HG03066 (cell line): Measurements from ENCODE around the gene MINDY3.
A peak's percentile ranks its signal among the peaks of the same experiment; 100 is the strongest.
"Not testable (repeated sequence)": the region's sequence is repeated elsewhere in the genome, so short reads cannot be mapped to it uniquely, and the experiment has no call there.

Experiments used
- ATAC-seq: cut with Tn5 transposase; IDR thresholded peaks from one replicate; pipeline ENCODE4 v1.9.1; 2021; ENCODE audit warnings: low read depth; ENCODE audit not compliant: unreplicated experiment

MINDY3 gene

DNA sequence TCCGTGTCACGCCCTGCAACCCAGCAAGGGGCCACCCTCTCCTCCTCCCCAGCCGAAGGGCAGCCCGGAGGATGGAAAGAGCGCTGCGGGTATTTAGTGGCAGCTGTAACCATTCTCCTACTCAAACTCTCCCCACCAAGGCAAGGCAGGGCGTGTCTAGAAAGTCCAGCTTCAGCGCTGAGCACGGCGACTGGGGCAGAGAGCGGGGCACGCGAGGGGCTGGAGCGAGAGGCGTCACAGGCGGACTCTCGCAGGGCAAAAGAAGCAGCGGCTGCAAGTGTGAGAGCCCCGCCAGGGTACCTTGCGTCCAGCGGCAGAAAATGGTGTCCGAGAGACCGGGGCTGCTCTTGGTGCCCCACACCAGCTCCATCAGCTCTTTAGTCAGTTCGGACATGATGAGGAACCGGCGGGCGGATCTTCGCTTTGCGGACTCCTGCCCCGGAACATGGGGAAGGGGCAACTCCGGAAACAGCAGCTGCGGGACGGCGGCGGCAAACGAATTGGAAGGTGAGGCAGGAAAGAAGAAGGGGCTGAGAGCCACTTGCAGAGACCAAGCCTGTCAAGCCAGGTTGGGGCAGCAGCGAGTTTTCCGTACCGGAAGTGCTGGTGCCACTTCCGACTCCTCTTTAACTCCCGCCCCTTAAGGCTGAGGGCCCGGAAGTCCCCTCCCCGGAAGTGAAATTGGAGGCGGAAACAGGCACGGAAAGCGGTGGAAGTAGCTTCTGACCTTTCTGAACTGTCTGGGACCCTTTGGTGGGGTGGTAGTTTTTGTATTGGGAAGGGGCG is at the start of gene MINDY3:
TSS of gene MINDY3 (minus strand) at position 602 of the 786 bp plus-strand sequence. CDS start at position 394, 208 bp downstream.
- peak; percentile 96 for ATAC-seq

DNA sequence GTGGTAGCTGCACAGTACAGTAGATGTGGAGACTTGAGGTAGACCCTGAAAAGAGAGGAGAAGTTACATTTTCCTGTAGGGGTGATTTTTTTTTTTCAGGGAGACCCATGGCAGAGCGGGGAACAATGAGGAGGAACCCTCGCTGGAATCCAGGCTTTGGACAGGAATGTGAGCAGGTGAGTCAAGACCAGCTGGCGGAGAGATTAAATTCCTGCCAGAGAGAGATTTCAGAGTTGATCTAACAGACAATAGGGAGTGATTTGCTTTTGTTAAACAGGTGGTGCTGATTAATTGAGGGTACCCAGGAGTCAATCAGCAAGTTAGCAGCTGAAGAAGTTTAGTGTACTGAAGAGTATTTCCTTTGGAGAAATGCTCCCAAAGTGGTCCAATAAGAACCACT is 41.6 kb upstream of the MINDY3 start:
- ATAC-seq: no peak

DNA sequence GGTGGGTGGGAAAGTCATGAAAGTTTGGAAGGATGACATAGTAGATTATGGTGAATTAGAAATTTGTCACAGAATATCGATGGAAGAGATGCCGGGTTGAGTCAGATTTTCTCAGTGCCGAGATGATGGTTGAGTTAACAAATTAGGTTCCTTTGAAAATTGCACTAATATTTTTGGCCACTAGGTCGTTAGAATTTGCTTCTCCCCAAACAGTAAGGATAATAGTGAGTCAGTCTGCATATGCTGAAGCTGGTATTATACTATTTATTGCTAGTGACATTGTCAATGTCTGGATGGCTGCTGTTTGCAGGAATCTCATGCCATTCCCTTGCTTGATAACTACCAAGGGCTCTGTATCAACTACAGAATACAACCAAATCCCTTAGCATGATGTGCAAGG is 37.7 kb upstream of the MINDY3 start:
- ATAC-seq: no peak

DNA sequence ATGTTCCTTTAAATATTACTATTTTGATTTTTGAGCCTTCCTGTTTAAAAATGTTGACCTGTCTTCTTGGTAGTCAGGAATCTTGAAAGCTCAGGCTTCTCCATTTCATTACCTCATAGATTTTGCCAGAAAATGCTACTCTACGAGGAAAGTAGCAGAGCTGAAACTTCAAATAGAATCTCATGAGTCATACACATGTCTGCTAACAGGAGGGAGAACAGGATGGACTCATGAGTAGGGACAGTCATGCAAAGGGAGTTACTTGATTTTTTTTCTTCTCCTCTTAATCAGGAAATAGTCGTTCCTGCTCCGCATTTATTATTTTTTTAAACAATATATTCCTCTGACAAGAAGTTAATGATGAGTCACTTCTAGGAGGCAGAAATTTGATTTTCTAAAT is 37.0 kb upstream of the MINDY3 start:
- no peak for ATAC-seq

DNA sequence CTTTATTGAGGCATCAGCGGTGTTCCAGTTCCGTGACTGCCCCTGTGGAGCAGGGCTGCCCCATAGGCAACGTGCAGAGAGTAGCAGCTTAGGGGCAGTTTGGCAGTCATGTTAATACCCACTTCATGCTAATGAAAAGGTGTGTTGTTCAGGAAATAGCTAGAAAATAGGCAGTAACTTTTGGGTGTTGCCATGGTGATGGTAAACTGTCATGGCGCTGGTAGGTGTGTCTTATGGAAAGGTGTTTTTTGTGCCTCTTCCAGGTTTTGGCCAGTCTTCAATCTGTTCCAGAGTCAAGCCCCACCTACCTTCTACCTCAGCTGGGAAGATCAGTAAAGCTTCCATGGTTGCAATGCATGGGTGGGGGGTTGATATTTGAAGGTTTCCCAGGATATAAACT is 36.3 kb upstream of the MINDY3 start:
- no peak for ATAC-seq

DNA sequence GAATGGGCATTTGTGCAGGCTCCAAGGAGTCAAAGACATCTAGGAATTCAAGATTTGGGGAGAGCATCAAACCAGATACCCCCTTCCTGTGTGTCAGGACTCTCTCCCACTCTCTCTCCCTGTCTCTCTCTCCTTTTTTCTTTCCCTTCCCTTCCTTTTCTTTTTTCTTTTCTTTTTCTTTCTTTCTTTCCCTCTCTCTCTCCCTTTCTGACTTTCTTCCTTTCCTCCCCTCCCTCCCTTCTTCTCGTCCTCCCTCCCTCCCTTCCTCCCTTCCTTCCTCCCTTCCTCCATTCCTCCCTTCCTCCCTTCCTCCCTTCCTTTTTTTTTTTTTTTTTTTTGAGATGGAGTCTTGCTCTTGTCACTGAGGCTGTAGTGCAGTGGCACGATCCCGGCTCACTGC is 24.1 kb upstream of the MINDY3 start:
- ATAC-seq: no peak

DNA sequence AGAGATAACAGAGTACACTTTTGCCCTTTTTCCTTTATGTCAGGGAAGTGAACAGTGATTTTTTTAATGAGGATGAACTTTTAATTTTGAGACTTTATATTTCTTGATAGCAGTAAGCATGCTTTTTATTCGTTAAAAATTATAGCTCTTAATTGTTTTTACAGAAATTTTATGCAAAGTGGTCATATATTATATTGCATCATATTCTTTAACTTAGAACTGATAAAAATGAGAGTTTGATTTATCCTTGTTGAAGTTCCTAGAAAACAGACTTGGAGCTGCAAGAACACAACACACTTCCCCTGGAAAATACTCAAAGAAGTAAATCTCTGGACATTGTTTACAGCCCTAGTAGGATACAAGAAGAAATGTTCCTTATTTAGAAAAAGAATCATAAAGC is 21.2 kb upstream of the MINDY3 start:
- ATAC-seq: no peak

DNA sequence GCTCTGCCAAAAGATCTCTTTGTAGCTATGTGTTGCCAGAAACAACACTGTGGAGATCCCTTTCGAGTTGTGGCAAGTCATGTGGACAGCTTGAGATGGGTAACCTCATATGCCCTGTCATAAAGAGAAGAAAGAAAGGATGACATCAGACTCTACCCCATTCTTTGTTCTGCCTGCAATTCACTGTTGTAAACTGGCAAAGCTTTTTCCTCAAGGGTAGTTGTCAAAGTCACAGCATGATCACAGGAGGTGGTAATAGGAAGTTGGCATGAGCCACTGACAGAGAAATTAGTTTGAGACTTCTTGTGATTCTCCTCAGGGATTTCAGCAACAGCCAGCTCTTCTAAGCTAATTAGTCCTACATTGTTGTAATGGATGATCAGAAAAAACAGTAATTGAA is 19.4 kb upstream of the MINDY3 start:
- ATAC-seq: no peak

DNA sequence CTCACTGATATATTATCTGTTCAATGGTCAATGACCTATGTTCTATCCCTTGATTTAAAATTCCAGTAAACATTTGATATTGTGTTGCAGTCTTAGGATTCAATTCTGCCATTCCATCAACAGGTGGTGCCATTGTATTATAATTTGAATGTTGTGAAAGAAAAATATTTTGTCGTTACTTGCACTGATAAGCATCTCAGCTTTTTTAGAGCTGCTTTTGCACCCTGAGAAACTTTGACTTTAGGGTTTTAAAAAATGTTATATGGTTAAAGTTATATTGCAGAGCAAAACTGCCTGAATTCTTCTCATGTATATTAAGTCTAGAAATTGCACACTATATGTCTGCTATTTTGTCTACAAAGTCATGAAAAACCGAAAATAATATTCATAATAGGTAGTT is 18.8 kb upstream of the MINDY3 start:
- ATAC-seq: no peak

DNA sequence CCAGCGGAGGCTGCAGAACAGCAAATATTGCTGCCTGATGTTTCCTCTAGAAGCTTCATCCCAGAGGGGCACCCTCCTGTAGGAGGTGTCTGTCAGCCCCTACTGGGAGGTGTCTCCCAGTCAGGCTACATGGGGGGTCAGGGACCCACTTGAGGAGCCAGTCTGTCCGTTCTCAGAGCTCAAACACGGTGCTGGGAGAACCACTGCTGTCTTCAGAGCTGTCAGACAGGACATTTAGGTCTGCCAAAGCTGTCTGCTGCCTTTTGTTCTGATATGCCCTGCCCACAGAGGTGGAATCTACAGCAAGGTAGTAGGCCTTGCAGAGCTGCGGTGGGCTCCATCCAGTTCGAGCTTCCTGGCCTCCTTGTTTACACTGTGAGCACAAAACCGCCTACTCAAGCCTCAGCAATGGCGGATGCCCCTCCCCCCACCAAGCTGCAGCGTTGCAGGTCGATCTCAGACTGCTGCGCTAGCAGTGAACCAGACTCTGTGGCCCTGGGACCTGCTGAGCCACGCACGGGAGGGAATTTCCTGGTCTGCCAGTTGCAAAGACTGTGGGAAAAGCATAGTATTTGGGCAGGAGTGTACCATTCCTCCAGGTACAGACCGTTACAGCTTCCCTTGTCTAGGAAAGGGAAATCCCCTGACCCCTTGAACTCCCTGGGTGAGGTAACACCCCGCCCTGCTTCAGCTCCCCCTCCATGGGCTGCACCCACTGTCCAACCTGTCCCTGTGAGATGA is 17.7 kb upstream of the MINDY3 start:
- ATAC-seq: no peak

DNA sequence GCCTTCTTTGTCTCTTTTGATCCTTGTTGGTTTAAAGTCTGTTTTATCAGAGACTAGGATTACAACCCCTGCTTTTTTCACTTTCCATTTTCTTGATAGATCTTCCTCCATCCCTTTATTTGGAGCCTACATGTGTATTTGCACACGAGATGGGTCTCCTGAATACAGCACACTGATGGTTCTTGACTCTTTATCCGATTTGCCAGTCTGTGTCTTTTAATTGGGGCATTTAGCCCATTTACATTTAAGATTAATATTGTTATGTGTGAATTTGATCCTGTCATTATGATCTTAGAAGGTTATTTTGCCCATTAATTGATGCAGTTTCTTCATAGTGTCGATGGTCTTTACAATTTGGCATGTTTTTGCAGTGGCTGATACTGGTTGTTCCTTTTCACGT is 16.0 kb upstream of the MINDY3 start:
- not testable (repeated sequence) for ATAC-seq

DNA sequence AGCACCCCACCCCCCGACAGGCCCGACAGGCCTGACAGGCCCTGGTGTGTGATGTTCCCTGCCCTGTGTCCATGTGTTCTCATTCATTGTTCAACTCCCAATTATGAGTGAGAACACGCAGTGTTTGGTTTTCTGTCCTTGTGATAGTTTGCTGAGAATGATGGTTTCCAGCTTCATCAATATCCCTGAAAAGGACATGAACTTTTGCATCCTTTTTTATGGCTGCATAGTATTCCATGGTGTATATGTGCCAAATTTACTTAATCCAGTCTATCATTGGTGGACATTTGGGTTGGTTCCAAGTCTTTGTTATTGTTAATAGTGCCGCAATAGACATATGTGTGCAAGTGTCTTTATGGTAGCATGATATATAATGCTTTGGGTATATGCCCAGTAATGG is 12.3 kb upstream of the MINDY3 start:
- not testable (repeated sequence) for ATAC-seq

DNA sequence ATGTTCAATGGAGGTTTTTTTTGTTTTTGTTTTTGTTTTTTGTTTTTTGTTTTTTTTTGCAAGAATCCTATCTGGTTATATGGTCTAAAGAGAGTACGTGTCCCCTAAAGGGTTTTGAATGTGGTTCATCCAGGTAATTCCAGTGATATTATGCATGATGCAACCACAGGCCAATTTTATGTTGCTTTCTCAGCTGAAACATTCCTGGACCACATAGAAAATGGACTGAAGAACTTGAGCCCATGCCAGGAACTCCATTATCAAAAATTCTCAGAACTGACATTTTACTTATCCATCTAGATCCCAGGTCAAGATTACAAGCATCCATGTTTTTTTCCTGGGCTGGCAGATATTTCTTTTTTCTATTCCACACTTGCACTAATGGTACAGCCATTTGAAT is 11.5 kb upstream of the MINDY3 start:
- no peak for ATAC-seq

DNA sequence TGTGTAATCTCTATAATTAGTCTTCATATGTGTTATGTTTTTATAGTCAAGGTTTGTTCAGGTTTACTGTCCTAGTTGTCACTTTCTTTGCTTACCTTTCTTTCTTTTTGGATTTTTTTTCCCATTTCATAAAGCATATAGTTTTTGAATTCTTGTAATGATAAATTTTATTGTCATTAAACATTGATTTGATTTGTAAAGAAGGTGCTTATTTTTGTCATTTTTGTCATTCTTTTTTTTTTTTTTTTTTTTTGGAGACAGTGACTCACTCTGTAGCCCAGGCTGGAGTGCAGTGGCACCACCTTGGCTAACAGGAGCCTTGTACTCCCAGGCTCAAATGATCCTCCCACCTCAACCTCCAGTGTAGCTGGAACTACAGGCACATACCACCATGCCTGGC is 9.6 kb upstream of the MINDY3 start:
- no peak for ATAC-seq

DNA sequence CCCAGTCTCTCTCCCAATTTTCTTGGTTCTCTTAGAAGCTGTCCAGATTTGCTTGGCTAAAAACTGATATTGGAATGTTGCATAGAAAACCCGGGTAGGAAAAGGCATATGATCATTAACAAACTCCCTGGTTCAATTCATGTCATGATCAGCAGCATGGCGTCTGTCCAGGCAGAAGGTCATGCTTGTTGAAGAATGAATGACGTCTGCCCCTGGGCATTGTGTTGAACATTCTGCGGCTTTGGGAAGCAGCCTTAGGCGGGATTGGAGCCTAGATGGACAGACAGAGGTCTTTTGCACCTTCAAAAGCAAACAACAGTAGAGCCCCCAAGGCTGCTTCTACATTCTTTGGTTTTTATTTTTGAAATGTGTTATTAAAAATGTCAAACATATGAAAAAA is 7.7 kb upstream of the MINDY3 start:
- no peak for ATAC-seq

DNA sequence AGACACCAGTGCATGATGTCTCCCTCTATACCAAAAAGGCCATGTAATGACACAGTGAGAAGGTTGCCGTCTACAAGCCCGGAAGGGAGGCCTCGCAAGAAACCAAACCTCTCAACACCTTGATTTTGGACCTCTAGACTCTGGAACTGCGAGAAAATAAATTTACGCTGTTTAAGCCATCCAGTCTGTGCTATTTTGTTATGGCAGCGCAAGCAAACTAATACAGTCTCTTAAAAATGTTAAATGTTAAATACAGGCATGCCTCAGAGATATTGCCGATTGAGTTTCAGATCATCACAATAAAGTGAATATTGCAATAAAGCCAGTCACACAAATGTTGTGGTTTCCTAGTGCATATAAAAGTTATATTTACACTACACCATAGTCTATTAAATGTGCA is 5.0 kb upstream of the MINDY3 start:
- ATAC-seq: no peak

DNA sequence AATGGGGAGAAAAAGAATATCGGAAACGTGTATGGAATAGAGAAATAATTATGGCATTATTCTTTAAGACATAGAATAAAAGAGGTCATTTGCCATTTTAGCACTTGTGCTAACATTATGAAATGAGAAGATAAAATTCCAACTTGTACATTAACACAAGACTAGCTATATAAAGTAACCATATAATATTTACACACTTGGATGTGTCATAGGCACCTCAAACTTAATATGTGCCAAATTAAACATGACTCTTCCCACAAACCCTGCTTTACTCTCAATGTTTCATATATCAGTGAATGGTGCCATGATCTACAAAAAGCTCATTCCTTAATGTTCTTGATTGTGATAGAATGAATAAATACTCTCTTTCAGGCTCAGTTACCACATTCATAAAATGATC is 4.1 kb upstream of the MINDY3 start:
- no peak for ATAC-seq

DNA sequence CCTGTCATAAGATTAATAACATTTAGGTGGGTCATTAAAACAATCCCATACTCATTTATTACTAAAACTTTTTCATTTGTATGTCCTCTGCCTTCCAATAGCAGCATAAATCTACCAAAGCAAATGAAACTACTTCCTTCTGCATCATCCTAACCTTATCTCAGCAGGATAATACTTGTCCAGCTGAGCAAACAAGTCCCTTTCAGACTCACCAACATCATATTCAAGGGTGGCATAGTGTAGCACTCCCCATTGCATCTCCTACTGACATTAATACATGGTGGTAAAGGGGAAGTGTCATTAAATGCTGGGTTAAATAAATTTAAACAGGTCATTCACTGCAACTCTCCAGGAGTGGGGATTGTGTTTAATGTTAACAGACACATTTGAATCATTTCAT is 3.4 kb upstream of the MINDY3 start:
- no peak for ATAC-seq

DNA sequence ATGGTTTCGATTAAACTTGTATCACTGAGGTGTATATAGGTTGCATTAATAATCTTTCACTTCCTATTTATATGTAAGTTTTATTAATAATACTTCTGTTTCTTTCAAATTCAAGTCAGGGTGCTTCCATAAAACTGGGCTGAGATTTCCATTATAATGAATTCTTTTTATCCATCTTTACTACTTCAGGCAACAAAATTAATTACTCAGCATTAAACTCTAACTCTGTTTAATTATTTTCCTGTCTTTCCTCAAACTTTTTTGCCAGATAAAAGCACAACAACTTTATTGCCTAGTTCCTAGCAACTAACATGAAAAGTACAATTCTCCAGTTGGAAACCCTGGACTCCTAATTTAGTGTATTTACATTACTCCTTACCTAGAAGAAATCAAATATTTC is 3.0 kb upstream of the MINDY3 start:
- no peak for ATAC-seq

DNA sequence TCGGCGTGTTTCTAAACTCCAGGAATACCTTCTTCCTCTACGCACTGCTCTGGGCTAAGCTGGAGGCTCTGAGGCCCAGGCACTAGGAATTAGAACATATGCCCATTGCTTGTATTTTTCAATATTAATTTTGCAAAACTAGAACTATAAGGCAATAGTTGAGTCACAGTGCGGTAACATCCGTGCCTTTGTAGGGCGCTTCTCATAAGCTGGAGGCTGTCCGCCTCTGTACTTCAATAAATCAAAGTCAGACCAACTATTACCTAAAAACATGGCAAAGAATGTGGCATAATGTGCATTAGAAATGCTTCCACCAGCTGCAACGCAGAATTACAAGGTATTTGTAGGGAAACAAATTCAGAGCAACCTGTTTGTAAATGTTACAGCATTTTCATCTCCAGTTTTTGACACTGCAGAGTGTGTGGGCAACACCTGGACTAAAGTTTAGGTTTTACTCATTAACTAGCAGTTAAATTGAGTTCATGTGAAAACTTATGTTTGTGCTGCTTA is 440 bp upstream of the MINDY3 start:
- no peak for ATAC-seq

DNA sequence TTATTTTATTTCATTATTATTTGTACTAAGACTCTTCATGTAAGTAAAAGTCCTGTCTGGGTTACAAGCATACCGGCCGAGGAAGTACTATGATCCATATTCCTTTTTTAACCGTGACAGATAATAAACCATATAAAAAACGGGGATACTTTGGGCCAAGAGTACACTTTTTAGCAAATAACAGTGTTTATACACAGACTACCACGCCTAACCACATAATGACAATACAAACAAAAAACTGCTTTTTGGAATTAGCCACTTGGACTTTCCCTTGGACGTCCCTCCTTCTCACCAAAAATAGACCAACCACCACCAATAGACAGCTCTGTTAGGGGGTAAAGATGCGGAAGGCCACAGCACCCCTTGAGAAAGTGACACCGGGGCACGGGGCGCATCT is 800 bp downstream of the MINDY3 start:
- no peak for ATAC-seq

DNA sequence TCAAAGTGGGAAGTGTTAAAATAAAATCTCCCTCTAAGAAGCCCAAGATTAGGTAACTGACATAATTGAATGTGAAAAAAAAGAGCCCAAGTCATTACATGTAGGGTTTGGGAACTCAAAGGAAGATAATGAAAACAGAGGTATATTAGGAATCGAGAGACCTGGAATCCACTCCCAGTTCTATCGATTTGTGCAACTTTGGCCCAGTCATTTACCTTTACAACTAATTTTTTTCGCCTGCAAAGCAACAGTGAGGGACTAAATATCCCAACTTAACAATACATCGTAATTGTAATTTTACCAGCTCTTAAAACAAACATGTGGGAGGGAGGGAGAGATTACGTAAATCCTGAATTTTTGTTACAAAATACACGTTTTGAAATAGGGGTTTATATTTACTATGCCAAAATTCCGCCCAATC is 1.4 kb downstream of the MINDY3 start:
- no peak for ATAC-seq
